ENCODE results near the gene EPG5.
"Not testable (repeated sequence)": the region's sequence is repeated elsewhere in the genome, so short reads cannot be mapped to it uniquely, and the experiment has no call there.

The EPG5 gene

GRCh38 chr18:45820106-45820745, 146.9 kb downstream of the EPG5 start:
- in situ Hi-C loops (cut with MboI; ENCODE audit: low sequenced_read_pairs): no loop called here

- in situ Hi-C loops (cut with MboI; ENCODE audit: low sequenced_read_pairs): not testable (repeated sequence)
These were observed 148.4 kb downstream of the EPG5 start for GRCh38 chr18:45818765-45819164.

- in situ Hi-C loops (cut with MboI; ENCODE audit: low sequenced_read_pairs): no loop called here
These were observed 149.6 kb downstream of the EPG5 start for GRCh38 chr18:45817543-45817942.

GRCh38 chr18:45814733-45815132, 152.4 kb downstream of the EPG5 start:
- in situ Hi-C loops (cut with MboI; ENCODE audit: low sequenced_read_pairs): not testable (repeated sequence)

GRCh38 chr18:45807144-45807543, 160.0 kb downstream of the EPG5 start:
- in situ Hi-C loops (cut with MboI; ENCODE audit: low sequenced_read_pairs): not testable (repeated sequence)

GRCh38 chr18:45806226-45806625, 160.9 kb downstream of the EPG5 start:
- in situ Hi-C loops (cut with MboI; ENCODE audit: low sequenced_read_pairs): no loop called here

GRCh38 chr18:45805551-45805950, 161.6 kb downstream of the EPG5 start:
- in situ Hi-C loops (cut with MboI; ENCODE audit: low sequenced_read_pairs): no loop called here

GRCh38 chr18:45802814-45803492, 164.2 kb downstream of the EPG5 start:
- in situ Hi-C loops (cut with MboI; ENCODE audit: low sequenced_read_pairs): no loop called here

- in situ Hi-C loops (cut with MboI; ENCODE audit: low sequenced_read_pairs): no loop called here
These were observed 165.6 kb downstream of the EPG5 start for GRCh38 chr18:45801416-45802004.
